GM19452 (cell line): Measurements from ENCODE around the gene DST.

Experiments
- ATAC-seq: cut with Tn5 transposase; IDR thresholded peaks from one replicate; pipeline ENCODE4 v1.9.1; 2021; ENCODE audit not compliant: unreplicated experiment

Gene DST

GRCh38 chr6:56539527-56540105 lies 103.1 kb downstream of the DST start:
- no peak for ATAC-seq

GRCh38 chr6:56538851-56539250 lies 103.8 kb downstream of the DST start:
- ATAC-seq: no peak

- ATAC-seq: no peak
Measured at GRCh38 chr6:56537223-56537770, 105.4 kb downstream of the DST start.

- no peak for ATAC-seq
Measured at GRCh38 chr6:56536536-56536935, 106.2 kb downstream of the DST start.

- ATAC-seq: no peak
Measured at GRCh38 chr6:56535626-56536025, 107.1 kb downstream of the DST start.

- ATAC-seq: no peak
Measured at GRCh38 chr6:56534680-56535419, 107.8 kb downstream of the DST start.

- ATAC-seq: no peak
Measured at GRCh38 chr6:56532766-56533551, 109.7 kb downstream of the DST start.

GRCh38 chr6:56531839-56532595 lies 110.7 kb downstream of the DST start:
- ATAC-seq: no peak

- no peak for ATAC-seq
Measured at GRCh38 chr6:56529594-56530191, 113.0 kb downstream of the DST start.

- no peak for ATAC-seq
Measured at GRCh38 chr6:56528412-56528841, 114.3 kb downstream of the DST start.

GRCh38 chr6:56527934-56528333 lies 114.8 kb downstream of the DST start:
- no peak for ATAC-seq

- no peak for ATAC-seq
Measured at GRCh38 chr6:56526860-56527544, 115.7 kb downstream of the DST start.

- ATAC-seq: no peak
Measured at GRCh38 chr6:56525974-56526789, 116.5 kb downstream of the DST start.

GRCh38 chr6:56524891-56525703 lies 117.6 kb downstream of the DST start:
- no peak for ATAC-seq

- no peak for ATAC-seq
Measured at GRCh38 chr6:56522495-56523270, 120.0 kb downstream of the DST start.

- ATAC-seq: no peak
Measured at GRCh38 chr6:56521976-56522375, 120.7 kb downstream of the DST start.

GRCh38 chr6:56521454-56521853 lies 121.2 kb downstream of the DST start:
- ATAC-seq: no peak

GRCh38 chr6:56520218-56520617 lies 122.5 kb downstream of the DST start:
- no peak for ATAC-seq
